ENCODE measurements around the gene SOD2. TPM values are rescaled to one million over a fixed set of nuclear protein-coding genes. Genes with fewer than 3 reads are reported as not detected.

Gene SOD2
- total and polyA plus RNA-seq, 2 of the 13 experiments (the other 11 are each of a cell fraction or from before 2014, with no cell fraction given), result 304 to 309 TPM

DNA sequence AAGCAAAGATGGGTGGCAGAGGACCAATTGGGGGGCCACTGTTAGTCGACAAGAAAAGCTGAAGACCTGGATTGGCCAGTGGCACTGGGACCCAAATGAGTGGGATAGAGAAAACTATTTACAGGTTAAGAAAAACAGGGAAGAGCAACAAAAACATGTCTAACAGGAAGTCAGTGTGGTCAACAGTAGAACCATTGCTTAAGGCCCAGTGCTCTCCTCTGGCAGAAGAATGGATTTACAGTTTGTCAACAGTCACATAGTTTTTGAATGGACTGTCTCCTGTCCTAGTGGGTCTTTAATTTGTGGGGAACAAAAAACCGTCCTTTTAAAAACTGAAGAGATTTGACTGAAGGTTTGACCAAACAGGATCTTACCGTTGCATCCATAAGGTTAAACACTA lies 22.1 kb upstream of the SOD2 start:
- in situ Hi-C loops (cut with HindIII; ENCODE audit: extremely low pct_ligation_motif_present, low pct_unique_long_range_greater_than_20kb) (no loop called here), intact Hi-C loops (cut with micrococcal nuclease; ENCODE audit: unreplicated experiment) (no loop called here)
- H3K9ac ChIP-seq (ENCODE audit: insufficient read depth, low read depth, low read length), result no peak overlapping the region
- FAIRE-seq, result no peak
- H3K4me1 ChIP-seq (ENCODE audit: insufficient read depth, low read length), result no peaks in the 10 kb centered on the region
- no peaks in the 10 kb centered on the region for H3K27me3 ChIP-seq (ENCODE audit: control insufficient read depth in 1 of 2, insufficient read depth in 2 of 2, low read length in 2 of 2)
- no peak for TF ChIP-seq ZNF615 (CRISPR knock-in tag; IDR thresholded peaks at IDR 0.05; ENCODE audit: borderline replicate concordance)
- TF ChIP-seq, protein P1, sequence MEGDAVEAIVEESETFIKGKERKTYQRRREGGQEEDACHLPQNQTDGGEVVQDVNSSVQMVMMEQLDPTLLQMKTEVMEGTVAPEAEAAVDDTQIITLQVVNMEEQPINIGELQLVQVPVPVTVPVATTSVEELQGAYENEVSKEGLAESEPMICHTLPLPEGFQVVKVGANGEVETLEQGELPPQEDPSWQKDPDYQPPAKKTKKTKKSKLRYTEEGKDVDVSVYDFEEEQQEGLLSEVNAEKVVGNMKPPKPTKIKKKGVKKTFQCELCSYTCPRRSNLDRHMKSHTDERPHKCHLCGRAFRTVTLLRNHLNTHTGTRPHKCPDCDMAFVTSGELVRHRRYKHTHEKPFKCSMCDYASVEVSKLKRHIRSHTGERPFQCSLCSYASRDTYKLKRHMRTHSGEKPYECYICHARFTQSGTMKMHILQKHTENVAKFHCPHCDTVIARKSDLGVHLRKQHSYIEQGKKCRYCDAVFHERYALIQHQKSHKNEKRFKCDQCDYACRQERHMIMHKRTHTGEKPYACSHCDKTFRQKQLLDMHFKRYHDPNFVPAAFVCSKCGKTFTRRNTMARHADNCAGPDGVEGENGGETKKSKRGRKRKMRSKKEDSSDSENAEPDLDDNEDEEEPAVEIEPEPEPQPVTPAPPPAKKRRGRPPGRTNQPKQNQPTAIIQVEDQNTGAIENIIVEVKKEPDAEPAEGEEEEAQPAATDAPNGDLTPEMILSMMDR (CRISPR knock-in tag; IDR thresholded peaks at IDR 0.05), result peak; percentile 29; the same call in 1 of the 2 replicates
- no peak for TF ChIP-seq ZNF101 (CRISPR knock-in tag; IDR thresholded peaks at IDR 0.05; ENCODE audit: borderline replicate concordance, low read depth)
- no peak for TF ChIP-seq GABPA (IDR thresholded peaks at IDR 0.05; ENCODE audit: low read depth, low read length)
- TF ChIP-seq GABPA (CRISPR knock-in tag; IDR thresholded peaks at IDR 0.05; ENCODE audit: low read depth), result 0 out of 2 replicates have a peak, but pooled peaks have one; percentile 21
- TF ChIP-seq ZSCAN29 (CRISPR knock-in tag; conservative IDR thresholded peaks at IDR 0.05), result no peak
- TF ChIP-seq JUN (CRISPR knock-in tag; IDR thresholded peaks at IDR 0.05), result no peak
- H3K79me2 ChIP-seq (ENCODE audit: insufficient read depth, low read length), result no peaks in the 10 kb centered on the region
- no peak overlapping the region for H3K4me3 ChIP-seq (replicated peaks in 1 of 3; ENCODE audit: insufficient read depth in 1 of 3, low read depth in 2 of 3, low read length in 3 of 3)
- H3K27ac ChIP-seq (ENCODE audit: extremely low read length, insufficient read depth, low read length), result no peak overlapping the region
- H3K4me2 ChIP-seq (ENCODE audit: low read depth, low read length), result no peak overlapping the region
- H4K20me1 ChIP-seq (ENCODE audit: insufficient read depth, low read length), result no peaks in the 10 kb centered on the region; the same call in 1 of the 2 replicates
- no peak for DNase-seq (ENCODE audit: low spot score)
- ATAC-seq, result no peak
- no peak overlapping the region for H2AFZ ChIP-seq (ENCODE audit: low read length)
- POLR2A ChIA-PET, result interaction anchor here (1.8 kb wide), 1 partner anchor 12 kb away, joined by 6 read pairs; the partner anchor contains the start of gene WTAP
- WGBS (ENCODE audit: low lambda C conversion rate), result 63% methylated on average over 3 of the region's 3 CpGs
- H3K9me3 ChIP-seq (ENCODE audit: low read length), result no peaks in the 10 kb centered on the region
- CTCF ChIA-PET (ENCODE audit: low intra/inter-chr PET ratio, low total read pairs), result no interaction called here
- H3K36me3 ChIP-seq (replicated peaks in 1 of 2; ENCODE audit: control insufficient read depth in 1 of 2, insufficient read depth in 2 of 2, low read length in 2 of 2), result no peaks in the 10 kb centered on the region
- no TSS peak for BruUV-seq (replicated peaks)

DNA sequence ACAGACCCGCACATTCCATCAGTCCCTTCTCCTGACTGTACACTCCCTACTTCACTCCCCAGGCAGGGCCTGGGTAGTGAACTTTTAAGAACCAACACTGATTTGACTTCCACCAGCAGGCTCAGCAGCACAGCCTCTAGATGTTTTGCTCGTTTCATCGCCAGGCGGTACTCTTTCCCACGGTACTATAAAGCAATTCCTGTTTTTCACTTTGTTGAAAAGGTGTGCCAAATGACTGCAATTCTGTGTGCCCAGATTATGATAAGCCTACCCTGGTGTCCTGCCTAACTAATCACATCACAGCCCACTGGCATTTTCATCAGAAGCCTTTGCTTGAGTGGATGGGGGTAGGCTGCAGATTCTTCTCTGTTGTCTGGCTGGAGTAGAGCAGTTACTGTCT lies 21.4 kb upstream of the SOD2 start:
- Histone ChIP-seq H3K9ac (ENCODE audit: insufficient read depth, low read depth, low read length) (no peak overlapping the region), H3K27ac (ENCODE audit: extremely low read length, insufficient read depth, low read length) (no peak overlapping the region), H4K20me1 (ENCODE audit: insufficient read depth, low read length) (no peaks in the 10 kb centered on the region; the same call in 1 of the 2 replicates), H3K36me3 (replicated peaks in 1 of 2; ENCODE audit: control insufficient read depth in 1 of 2, insufficient read depth in 2 of 2, low read length in 2 of 2) (no peaks in the 10 kb centered on the region), H3K4me2 (ENCODE audit: low read depth, low read length) (no peak overlapping the region), H3K4me1 (ENCODE audit: insufficient read depth, low read length) (no peaks in the 10 kb centered on the region), H3K4me3 (replicated peaks in 1 of 3; ENCODE audit: insufficient read depth in 1 of 3, low read depth in 2 of 3, low read length in 3 of 3) (no peak overlapping the region), H3K27me3 (ENCODE audit: control insufficient read depth in 1 of 2, insufficient read depth in 2 of 2, low read length in 2 of 2) (no peaks in the 10 kb centered on the region), H2AFZ (ENCODE audit: low read length) (no peak overlapping the region), H3K79me2 (ENCODE audit: insufficient read depth, low read length) (no peaks in the 10 kb centered on the region), H3K9me3 (ENCODE audit: low read length) (no peaks in the 10 kb centered on the region)
- in situ Hi-C loops (cut with HindIII; ENCODE audit: extremely low pct_ligation_motif_present, low pct_unique_long_range_greater_than_20kb), result no loop called here
- ChIA-PET POLR2A (interaction anchor here (1.1 kb wide), 1 partner anchor 12 kb away, joined by 3 read pairs; no protein-coding TSS in a partner anchor), CTCF (ENCODE audit: low intra/inter-chr PET ratio, low total read pairs) (no interaction called here)
- ATAC-seq, result peak; percentile 21; the same call in 2 of the 3 replicates
- intact Hi-C loops (cut with micrococcal nuclease; ENCODE audit: unreplicated experiment), result no loop called here
- WGBS (ENCODE audit: low lambda C conversion rate), result 99% methylated on average over 5 of the region's 5 CpGs
- BruUV-seq (replicated peaks), result no TSS peak
- FAIRE-seq, result no peak
- DNase-seq (ENCODE audit: low spot score), result no peak
- TF ChIP-seq ZKSCAN8 (CRISPR knock-in tag; IDR thresholded peaks at IDR 0.05; ENCODE audit: borderline replicate concordance) (no peak), HDAC6 (IDR thresholded peaks at IDR 0.05; ENCODE audit: low read depth, low read length) (no peak), TAF1 (CRISPR knock-in tag; IDR thresholded peaks at IDR 0.05) (no peak), KMT2A (CRISPR knock-in tag; IDR thresholded peaks at IDR 0.05) (no peak), ZNF101 (CRISPR knock-in tag; IDR thresholded peaks at IDR 0.05; ENCODE audit: borderline replicate concordance, low read depth) (no peak), SIX1 (CRISPR knock-in tag; IDR thresholded peaks at IDR 0.05; ENCODE audit: borderline replicate concordance) (no peak), CEBPG (CRISPR knock-in tag; IDR thresholded peaks at IDR 0.05) (no peak), TBL1XR1 (IDR thresholded peaks at IDR 0.05; ENCODE audit: borderline replicate concordance, low read length, partially characterized antibody) (no peak), RARG (CRISPR knock-in tag; IDR thresholded peaks at IDR 0.05; ENCODE audit: low read depth) (no peak), GATAD2A (CRISPR knock-in tag; IDR thresholded peaks at IDR 0.05) (no peak), MTA3 (CRISPR knock-in tag; IDR thresholded peaks at IDR 0.05) (no peak), ZNF484 (CRISPR knock-in tag; IDR thresholded peaks at IDR 0.05; ENCODE audit: borderline replicate concordance, low read depth) (no peak)
